Activated CD8-positive, alpha-beta T cell treated with anti-CD3 and anti-CD28 coated beads for 36 hours (primary cell): ENCODE results near the gene SHROOM3. TPM values are rescaled to one million over a fixed set of nuclear protein-coding genes. Genes with fewer than 3 reads are reported as not detected.

ENCODE experiments used
- ATAC-seq: fragments of 200-7000 bp; cut with Tn5 transposase; one replicate; pipeline ENCODE4 v1.10.0; 2021; ENCODE audit warnings: mild to moderate bottlenecking, moderate library complexity
- CTCF ChIA-PET: fragments of 350-600 bp; sonication (Branson Sonifier 250); formaldehyde crosslinking; loops from one replicate; lab custom pipeline; 2021; ENCODE audit warnings: antibody characterized with exemption; lab: Charles Lee
- POLR2A ChIA-PET: fragments of 350-600 bp; sonication (Branson Sonifier 250); formaldehyde crosslinking; loops from one replicate; lab custom pipeline; 2021; ENCODE audit warnings: antibody characterized with exemption; lab: Charles Lee
- DNase-seq: peaks from one replicate; pipeline ENCODE4 v3.0.0-alpha.2; 2020
- H3K27ac Mint-ChIP-seq: one replicate; pipeline ENCODE4 v1.8.0; 2021; ENCODE audit warnings: mild to moderate bottlenecking, mixed read lengths
- H3K27me3 Mint-ChIP-seq: one replicate; pipeline ENCODE4 v1.8.0; 2021; ENCODE audit warnings: mixed read lengths
- H3K36me3 Mint-ChIP-seq: one replicate; pipeline ENCODE4 v1.8.0; 2021; ENCODE audit warnings: low read depth, mixed read lengths
- H3K4me1 Mint-ChIP-seq: one replicate; pipeline ENCODE4 v1.8.0; 2021; ENCODE audit warnings: low read depth, mixed read lengths
- H3K4me3 Mint-ChIP-seq: one replicate; pipeline ENCODE4 v1.8.0; 2021; ENCODE audit warnings: mild to moderate bottlenecking, moderate library complexity, mixed read lengths
- H3K9me3 Mint-ChIP-seq: one replicate; pipeline ENCODE4 v1.8.0; 2021; ENCODE audit warnings: mixed read lengths
- CTCF ChIP-seq: fragments of 200-600 bp; IDR thresholded peaks from one replicate; pipeline ENCODE4 v1.8.0; 2022; ENCODE audit warnings: antibody characterized with exemption, mild to moderate bottlenecking
- intact Hi-C: fragments of 100-400 bp; cut with micrococcal nuclease; formaldehyde crosslinking; loops from one replicate; pipeline ENCODE4 v1.10.0; 2022
- total RNA-seq, 2 experiments: library from RNA; stranded (reverse); gene quantifications; one replicate each; pipeline ENCODE4 v1.2.3, GENCODE V29; 2021

Gene SHROOM3
- total RNA-seq, 2 experiments from 2014 or later: not detected

GRCh38 chr4:76488455-76488854, 53.4 kb downstream of the SHROOM3 start:
- intact Hi-C loops: no loop called here

GRCh38 chr4:76488888-76489685, 54.1 kb downstream of the SHROOM3 start:
- no peak overlapping the region for H3K27ac Mint-ChIP-seq

More at GRCh38 chr4:76488455-76488854, 53.4 kb downstream of the SHROOM3 start:
- ChIA-PET POLR2A (interaction anchor here (0.6 kb wide), 1 partner anchor 9 kb away, joined by 4 read pairs; no protein-coding TSS in a partner anchor), CTCF (no interaction called here)
- Mint-ChIP-seq H3K27me3 (peaks cover 4% of the 10 kb centered on the region), H3K27ac (no peak overlapping the region), H3K4me3 (no peak overlapping the region), H3K4me1 (peaks cover 4% of the 10 kb centered on the region), H3K36me3 (no peaks in the 10 kb centered on the region), H3K9me3 (no peaks in the 10 kb centered on the region)
- no peak for TF ChIP-seq CTCF
- no peak for DNase-seq
- no peak for ATAC-seq

DNA sequence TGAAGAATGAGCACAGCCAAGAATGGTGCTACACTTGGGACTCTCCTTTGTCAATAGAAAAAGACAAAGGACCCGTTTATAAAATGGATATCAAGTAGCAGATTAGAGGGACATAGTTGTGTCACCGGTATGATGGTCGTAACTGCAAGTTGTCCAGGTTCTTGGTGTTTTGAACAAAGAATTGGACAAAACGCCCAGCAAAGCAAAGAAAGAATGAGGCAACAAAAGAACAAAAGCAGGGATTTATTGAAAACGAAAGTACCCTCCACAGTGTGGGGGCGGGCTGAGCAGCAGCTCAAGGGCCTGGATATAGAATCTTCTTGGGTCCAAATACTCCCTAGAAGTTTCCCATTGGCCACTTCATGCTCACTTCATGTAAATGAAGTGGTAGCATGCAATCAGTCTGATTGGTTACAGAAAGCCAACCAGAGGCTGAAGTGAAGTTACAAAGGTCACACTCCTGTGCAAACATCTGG, 54.7 kb downstream of the SHROOM3 start:
- Mint-ChIP-seq H3K9me3 (no peaks in the 10 kb centered on the region), H3K4me3 (no peak overlapping the region), H3K27ac (no peak overlapping the region), H3K4me1 (peaks cover 4% of the 10 kb centered on the region), H3K36me3 (no peaks in the 10 kb centered on the region), H3K27me3 (peaks cover 3% of the 10 kb centered on the region)
- DNase-seq (peak; percentile 7), ATAC-seq (no peak)
- intact Hi-C loops: no loop called here
- ChIA-PET POLR2A (no interaction called here), CTCF (no interaction called here)
- TF ChIP-seq CTCF: no peak

More at GRCh38 chr4:76488888-76489685, 54.1 kb downstream of the SHROOM3 start:
- H3K4me1 Mint-ChIP-seq: peaks cover 4% of the 10 kb centered on the region
- no peak for DNase-seq
- H3K4me3 Mint-ChIP-seq: no peak overlapping the region
- POLR2A ChIA-PET: no interaction called here
- no peak for TF ChIP-seq CTCF
- intact Hi-C loops: no loop called here
- ATAC-seq: no peak
- no peaks in the 10 kb centered on the region for H3K9me3 Mint-ChIP-seq
- no peaks in the 10 kb centered on the region for H3K36me3 Mint-ChIP-seq
- CTCF ChIA-PET: no interaction called here
- peaks cover 4% of the 10 kb centered on the region for H3K27me3 Mint-ChIP-seq

DNA sequence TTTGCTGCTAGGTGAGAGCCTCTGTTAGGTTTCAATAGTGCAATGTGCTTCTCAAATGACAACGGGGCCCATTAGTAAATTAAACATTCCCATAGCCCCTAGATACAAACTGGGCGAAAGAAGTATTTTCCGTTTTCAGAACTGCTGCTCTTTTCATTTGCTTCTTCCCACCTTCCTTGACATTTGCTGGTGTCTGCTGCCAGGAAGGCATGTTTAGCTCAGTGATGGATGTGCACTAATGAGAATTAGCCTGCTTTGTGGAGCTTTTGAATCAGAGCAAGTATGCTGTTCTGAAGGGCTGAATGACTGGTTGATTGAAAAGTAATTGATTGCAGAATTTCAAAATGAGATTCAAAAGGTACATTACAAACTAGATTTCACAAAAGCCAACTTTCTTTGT, 57.0 kb downstream of the SHROOM3 start:
- no peaks in the 10 kb centered on the region for H3K9me3 Mint-ChIP-seq
- no peak overlapping the region for H3K27ac Mint-ChIP-seq
- peaks cover 4% of the 10 kb centered on the region for H3K4me1 Mint-ChIP-seq
- intact Hi-C loops: no loop called here
- DNase-seq (no peak), ATAC-seq (no peak)
- H3K36me3 Mint-ChIP-seq: no peaks in the 10 kb centered on the region
- no peak overlapping the region for H3K4me3 Mint-ChIP-seq
- TF ChIP-seq CTCF: no peak
- ChIA-PET CTCF (interaction anchor here (2.6 kb wide), 1 partner anchor 13 kb away, joined by 11 read pairs; no protein-coding TSS in a partner anchor), POLR2A (no interaction called here)
- H3K27me3 Mint-ChIP-seq: peaks cover 2% of the 10 kb centered on the region

DNA sequence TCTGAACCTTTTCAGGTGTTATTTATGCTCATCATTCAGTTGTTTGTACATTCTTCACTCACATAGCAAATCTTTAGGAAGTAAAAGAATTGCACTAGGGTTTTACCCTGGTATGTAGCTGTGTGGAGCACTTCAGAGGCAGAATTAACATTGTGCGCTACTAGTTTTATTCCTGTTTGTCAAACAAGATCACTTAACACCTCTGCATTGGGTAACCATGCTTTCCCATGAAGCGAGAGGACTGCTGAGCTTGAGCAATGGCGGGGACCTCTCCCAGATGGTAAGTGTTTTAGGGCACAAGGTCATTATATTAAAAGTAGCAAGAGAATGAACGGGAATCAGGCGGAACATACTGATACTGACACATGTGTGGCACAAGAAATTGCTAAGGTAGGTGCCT, 59.2 kb downstream of the SHROOM3 start:
- intact Hi-C loops: no loop called here
- ChIA-PET POLR2A (no interaction called here), CTCF (interaction anchor here (0.7 to 2.6 kb wide), 2 partner anchors 10 kb away, joined by 4 to 11 read pairs; no protein-coding TSS in a partner anchor)
- DNase-seq (no peak), ATAC-seq (no peak)
- Mint-ChIP-seq H3K4me1 (peaks cover 3% of the 10 kb centered on the region), H3K27me3 (no peaks in the 10 kb centered on the region), H3K9me3 (no peaks in the 10 kb centered on the region), H3K36me3 (no peaks in the 10 kb centered on the region), H3K27ac (no peak overlapping the region), H3K4me3 (no peak overlapping the region)
- TF ChIP-seq CTCF: no peak
